ENCODE measurements around the gene PCDH7.

- TF ChIP-seq CTCF (IDR thresholded peaks at IDR 0.05) (no peak), POLR2A (IDR thresholded peaks at IDR 0.05) (no peak)
Measured at GRCh38 chr4:30776451-30776850, 56.3 kb downstream of the PCDH7 start.
